Activated CD8-positive, alpha-beta T cell treated with anti-CD3 and anti-CD28 coated beads, Interleukin-2, amount 10 ng/mL, durations not matched to agents 7 days and 5 days (primary cell): ENCODE results near the gene RPRD2. TPM values are rescaled to one million over a fixed set of nuclear protein-coding genes. Genes with fewer than 3 reads are reported as not detected.
A peak's percentile ranks its signal among the peaks of the same experiment; 100 is the strongest.

ENCODE experiments used
- ATAC-seq: fragments of 150-1000 bp; cut with Tn5 transposase; one replicate; pipeline ENCODE4 v1.10.0; 2021; ENCODE audit warnings: moderate library complexity
- CTCF ChIA-PET: fragments of 350-600 bp; sonication (Branson Sonifier 250); formaldehyde crosslinking; loops from one replicate; lab custom pipeline; 2021; ENCODE audit warnings: antibody characterized with exemption; lab: Charles Lee
- POLR2A ChIA-PET: fragments of 350-600 bp; sonication (Branson Sonifier 250); formaldehyde crosslinking; loops from one replicate; lab custom pipeline; 2021; ENCODE audit warnings: antibody characterized with exemption; lab: Charles Lee
- DNase-seq: peaks from one replicate; pipeline ENCODE4 v3.0.0-alpha.2; 2020
- H3K27ac Mint-ChIP-seq: one replicate; pipeline ENCODE4 v1.8.0; 2021; ENCODE audit warnings: mild to moderate bottlenecking, mixed read lengths
- H3K27me3 Mint-ChIP-seq: one replicate; pipeline ENCODE4 v1.8.0; 2021; ENCODE audit warnings: low read depth, mixed read lengths
- H3K36me3 Mint-ChIP-seq: one replicate; pipeline ENCODE4 v1.8.0; 2021; ENCODE audit warnings: low read depth, mixed read lengths
- H3K4me1 Mint-ChIP-seq: one replicate; pipeline ENCODE4 v1.8.0; 2021; ENCODE audit warnings: low read depth, mixed read lengths
- H3K4me3 Mint-ChIP-seq: one replicate; pipeline ENCODE4 v1.8.0; 2021; ENCODE audit warnings: mild to moderate bottlenecking, mixed read lengths
- H3K9me3 Mint-ChIP-seq: one replicate; pipeline ENCODE4 v1.8.0; 2022; ENCODE audit warnings: mixed read lengths; ENCODE audit not compliant: insufficient read depth
- total RNA-seq, 2 experiments: library from RNA; stranded (reverse); gene quantifications; one replicate each; pipeline ENCODE4 v1.2.3, GENCODE V29; 2021

RPRD2 gene
- total RNA-seq, 2 experiments from 2014 or later: 29.5 to 32.5 TPM

DNA sequence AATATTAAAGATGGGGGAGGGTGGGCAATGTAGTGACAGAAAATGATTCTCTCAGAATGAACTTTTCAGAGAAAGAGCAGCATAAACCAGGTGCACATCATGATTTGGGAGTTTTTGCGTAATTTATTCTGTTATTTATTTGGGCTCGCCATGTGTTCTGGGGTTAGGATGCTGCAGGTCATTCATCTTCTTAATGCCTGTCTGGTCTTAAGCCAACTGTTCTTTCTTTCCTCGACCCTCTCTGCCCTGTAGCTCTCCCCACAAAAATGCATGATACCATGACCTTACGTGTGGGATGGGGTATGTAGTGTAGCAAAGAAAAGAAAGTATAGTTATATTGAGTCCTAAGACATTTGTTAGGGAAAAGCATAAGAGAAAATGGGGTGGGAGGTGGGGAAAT lies 110.9 kb downstream of the RPRD2 start:
- Mint-ChIP-seq H3K27me3 (peaks cover 2% of the 10 kb centered on the region), H3K9me3 (no peaks in the 10 kb centered on the region), H3K27ac (no peak overlapping the region), H3K4me3 (no peak overlapping the region), H3K4me1 (no peaks in the 10 kb centered on the region), H3K36me3 (peaks cover 30% of the 10 kb centered on the region)
- ATAC-seq (no peak), DNase-seq (no peak)
- POLR2A ChIA-PET: no interaction called here
- CTCF ChIA-PET: interaction anchor here (0.6 kb wide), 1 partner anchor 344 kb away, joined by 3 read pairs; no protein-coding TSS in a partner anchor

- ATAC-seq (no peak), DNase-seq (no peak)
- POLR2A ChIA-PET: no interaction called here
- CTCF ChIA-PET: interaction anchor here (1.6 kb wide), 1 partner anchor 14 kb away, joined by 7 read pairs; no protein-coding TSS in a partner anchor
- peaks cover 4% of the 10 kb centered on the region for H3K27me3 Mint-ChIP-seq
- H3K36me3 Mint-ChIP-seq: peaks cover 13% of the 10 kb centered on the region
- no peaks in the 10 kb centered on the region for H3K9me3 Mint-ChIP-seq
- H3K4me1 Mint-ChIP-seq: no peaks in the 10 kb centered on the region
- no peak overlapping the region for H3K27ac Mint-ChIP-seq
- H3K4me3 Mint-ChIP-seq: no peak overlapping the region
Measured at GRCh38 chr1:150476754-150477153, 112.8 kb downstream of the RPRD2 start.

DNA sequence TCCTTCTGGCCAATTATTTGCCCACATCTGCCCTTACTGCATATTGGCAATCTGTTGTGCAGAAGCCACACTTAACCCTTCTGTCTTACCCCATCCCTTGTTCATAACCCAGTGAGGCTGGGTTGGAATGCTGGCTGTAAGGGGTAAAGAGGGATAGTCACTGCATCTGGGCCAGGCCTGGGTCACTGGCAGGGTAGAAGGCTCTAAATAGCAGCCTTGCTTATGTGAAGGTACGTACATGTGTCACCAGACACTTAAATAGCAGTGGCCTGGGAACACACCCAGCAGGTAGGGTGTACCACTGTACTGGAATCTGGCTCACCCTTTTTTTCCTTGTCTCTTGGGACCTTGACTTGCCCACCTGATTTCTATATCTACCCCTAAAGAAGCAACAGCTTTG lies 113.4 kb downstream of the RPRD2 start:
- Mint-ChIP-seq H3K9me3 (no peaks in the 10 kb centered on the region), H3K4me1 (no peaks in the 10 kb centered on the region), H3K4me3 (no peak overlapping the region), H3K27me3 (peaks cover 4% of the 10 kb centered on the region), H3K36me3 (peaks cover 8% of the 10 kb centered on the region), H3K27ac (no peak overlapping the region)
- ChIA-PET CTCF (no interaction called here), POLR2A (no interaction called here)
- no peak for ATAC-seq
- DNase-seq: no peak

DNA sequence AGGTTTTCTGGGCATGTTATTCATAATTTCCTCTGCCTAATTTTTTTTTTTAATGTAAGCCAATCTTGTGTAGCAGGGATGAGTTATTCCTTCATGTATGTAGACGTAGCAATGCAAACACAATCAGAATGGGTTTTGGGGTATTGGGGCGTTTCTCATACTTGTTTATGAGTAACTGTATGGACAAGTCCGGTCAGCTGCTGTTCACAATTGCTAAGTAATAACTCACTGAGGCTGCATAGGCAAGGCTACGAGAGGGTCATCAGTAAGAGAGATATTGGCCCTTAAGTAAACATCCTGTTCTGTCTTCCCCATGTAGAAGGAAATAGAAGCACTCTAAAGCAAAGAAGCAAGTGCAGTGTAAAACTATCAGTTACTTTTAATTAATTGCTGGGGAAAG lies 113.8 kb downstream of the RPRD2 start:
- peaks cover 4% of the 10 kb centered on the region for H3K36me3 Mint-ChIP-seq
- peaks cover 4% of the 10 kb centered on the region for H3K27me3 Mint-ChIP-seq
- CTCF ChIA-PET: no interaction called here
- POLR2A ChIA-PET: no interaction called here
- DNase-seq (no peak), ATAC-seq (no peak)
- no peak overlapping the region for H3K4me3 Mint-ChIP-seq
- H3K9me3 Mint-ChIP-seq: no peaks in the 10 kb centered on the region
- H3K27ac Mint-ChIP-seq: no peak overlapping the region
- H3K4me1 Mint-ChIP-seq: no peaks in the 10 kb centered on the region

DNA sequence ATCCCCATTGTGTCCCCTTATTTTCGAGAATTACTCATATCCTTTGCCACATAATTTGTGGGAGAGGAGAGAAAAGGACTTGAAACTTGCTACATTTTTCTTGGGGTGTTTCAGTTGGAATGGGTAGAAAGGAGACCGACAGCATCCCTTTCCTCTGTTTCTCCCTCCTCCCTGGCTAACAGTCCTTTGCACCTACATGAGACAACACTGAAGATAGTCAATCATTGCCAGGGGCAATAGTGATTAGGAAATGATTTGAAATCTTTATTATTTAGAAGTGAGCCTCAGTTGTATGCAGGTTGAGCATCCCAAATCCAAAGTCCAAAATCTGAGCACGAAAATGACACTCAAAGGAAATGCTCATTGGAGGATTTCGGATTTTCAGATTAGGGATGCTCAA lies 115.4 kb downstream of the RPRD2 start:
- ChIA-PET CTCF (no interaction called here), POLR2A (no interaction called here)
- DNase-seq (no peak), ATAC-seq (no peak)
- Mint-ChIP-seq H3K27me3 (peaks cover 4% of the 10 kb centered on the region), H3K36me3 (no peaks in the 10 kb centered on the region), H3K27ac (no peak overlapping the region), H3K9me3 (no peaks in the 10 kb centered on the region), H3K4me1 (no peaks in the 10 kb centered on the region), H3K4me3 (no peak overlapping the region)

DNA sequence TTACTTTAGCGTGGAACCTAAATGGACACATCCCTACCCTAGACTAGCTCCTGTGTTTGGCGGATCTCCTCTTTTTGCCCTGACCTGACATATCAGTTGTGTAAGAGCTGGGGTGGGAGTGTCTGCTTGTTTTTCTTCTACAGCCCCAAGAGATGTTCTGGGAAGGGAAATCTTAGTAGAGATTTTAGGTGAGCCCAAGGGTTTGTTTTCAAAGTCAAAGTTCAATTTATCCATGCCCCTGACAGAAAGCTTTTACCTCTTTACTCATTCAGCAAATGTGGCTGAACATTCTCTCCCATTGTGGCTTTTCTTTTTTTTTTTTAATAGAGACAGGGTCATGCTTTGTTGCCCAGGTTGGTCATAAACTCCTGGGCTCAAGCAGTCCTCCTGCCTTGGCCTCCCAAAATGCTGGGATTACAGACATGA lies 116.0 kb downstream of the RPRD2 start:
- no peak overlapping the region for H3K27ac Mint-ChIP-seq
- no peak for ATAC-seq
- no peak for DNase-seq

DNA sequence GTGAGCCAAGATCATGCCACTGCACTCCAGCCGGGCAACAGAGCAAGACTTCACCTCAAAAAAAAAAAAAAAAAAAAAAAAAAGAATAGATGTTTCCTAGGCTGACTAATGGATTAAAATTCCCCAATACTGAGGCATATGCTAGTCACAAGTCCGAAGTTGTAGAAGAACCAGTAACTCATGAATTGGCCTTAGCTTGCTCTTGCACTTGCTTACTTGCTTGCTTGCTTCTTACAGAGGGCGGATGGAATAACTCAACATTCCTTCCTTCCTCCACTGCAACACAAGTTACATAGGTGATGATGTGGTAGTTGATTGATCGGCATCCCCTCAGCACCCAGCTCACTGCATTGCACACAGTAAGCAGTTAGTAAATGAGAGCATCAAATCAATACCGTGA lies 120.5 kb downstream of the RPRD2 start:
- Mint-ChIP-seq H3K27me3 (peaks cover 4% of the 10 kb centered on the region), H3K9me3 (no peaks in the 10 kb centered on the region), H3K4me1 (peaks cover 19% of the 10 kb centered on the region), H3K36me3 (peaks cover 4% of the 10 kb centered on the region), H3K4me3 (no peak overlapping the region), H3K27ac (no peak overlapping the region)
- DNase-seq: no peak
- CTCF ChIA-PET: interaction anchor here (1.0 kb wide), 2 partner anchors 48 to 49 kb away, joined by 3 read pairs; no protein-coding TSS in a partner anchor
- POLR2A ChIA-PET: no interaction called here
- ATAC-seq: no peak

More for the DNA sequence above, 116.0 kb downstream of the RPRD2 start:
- Mint-ChIP-seq H3K4me1 (no peaks in the 10 kb centered on the region), H3K27me3 (peaks cover 4% of the 10 kb centered on the region), H3K9me3 (no peaks in the 10 kb centered on the region), H3K36me3 (no peaks in the 10 kb centered on the region), H3K4me3 (no peak overlapping the region)
- CTCF ChIA-PET: no interaction called here
- POLR2A ChIA-PET: interaction anchor here (0.7 kb wide), 1 partner anchor 220 kb away, joined by 3 read pairs; no protein-coding TSS in a partner anchor

DNA sequence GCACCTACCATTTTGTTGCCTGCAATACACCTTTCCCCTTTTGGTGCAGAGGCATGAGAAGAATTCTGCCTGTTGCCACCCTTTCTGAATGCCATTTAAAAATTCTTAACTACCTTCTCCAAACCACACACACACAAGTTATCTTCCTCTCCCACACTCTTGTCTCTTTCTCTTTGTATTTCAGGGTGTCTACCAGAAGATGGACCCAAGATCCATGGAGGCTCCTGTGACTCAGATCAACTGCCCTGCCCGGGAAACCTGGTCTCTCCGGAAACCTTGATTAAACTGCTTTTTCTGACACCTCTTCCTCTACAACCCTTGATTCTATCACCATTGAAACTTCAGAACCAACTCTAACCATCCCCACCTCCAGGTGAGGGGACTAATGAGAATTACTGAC lies 120.9 kb downstream of the RPRD2 start:
- CTCF ChIA-PET: interaction anchor here (1.0 to 3.1 kb wide), 3 partner anchors 31 to 75 kb away, joined by 3 to 10 read pairs (median 9); partner anchors contain the start of gene FALEC
- POLR2A ChIA-PET: no interaction called here
- DNase-seq: peak; percentile 26
- Mint-ChIP-seq H3K4me3 (no peak overlapping the region), H3K9me3 (no peaks in the 10 kb centered on the region), H3K36me3 (peaks cover 4% of the 10 kb centered on the region), H3K4me1 (peaks cover 19% of the 10 kb centered on the region), H3K27ac (no peak overlapping the region), H3K27me3 (peaks cover 2% of the 10 kb centered on the region)
- no peak for ATAC-seq

GRCh38 chr1:150486966-150487762 lies 123.2 kb downstream of the RPRD2 start, which contains the start of gene TARS2:
Gene TARS2, plus strand, starts transcription at chr1:150487419. Its CDS starts 32 bp downstream, at chr1:150487451.
- POLR2A ChIA-PET: interaction anchor here (0.7 to 1.6 kb wide), 6 partner anchors 11 to 123 kb away, joined by 3 to 8 read pairs (median 4); partner anchors contain the start of genes FALEC and RPRD2
- Mint-ChIP-seq H3K36me3 (peaks cover 20% of the 10 kb centered on the region), H3K27me3 (no peaks in the 10 kb centered on the region), H3K27ac (peak within 1 kb of the TSS; percentile 95), H3K9me3 (no peaks in the 10 kb centered on the region), H3K4me1 (peaks cover 23% of the 10 kb centered on the region), H3K4me3 (peak within 1 kb of the TSS; percentile 87)
- CTCF ChIA-PET: interaction anchor here (0.6 to 3.1 kb wide), 5 partner anchors 29 to 232 kb away, joined by 3 to 10 read pairs (median 4); partner anchors contain the start of gene FALEC
- peak; percentile 100 for ATAC-seq
- DNase-seq: peak; percentile 98

- peak overlapping the region; percentile 95 for H3K27ac Mint-ChIP-seq
- peaks cover 21% of the 10 kb centered on the region for H3K36me3 Mint-ChIP-seq
- CTCF ChIA-PET: interaction anchor here (0.6 to 3.1 kb wide), 4 partner anchors 28 to 232 kb away, joined by 3 to 10 read pairs (median 4); partner anchors contain the start of gene FALEC
- ATAC-seq (no peak), DNase-seq (no peak)
- peaks cover 23% of the 10 kb centered on the region for H3K4me1 Mint-ChIP-seq
- H3K27me3 Mint-ChIP-seq: no peaks in the 10 kb centered on the region
- peak overlapping the region; percentile 87 for H3K4me3 Mint-ChIP-seq
- no peaks in the 10 kb centered on the region for H3K9me3 Mint-ChIP-seq
- POLR2A ChIA-PET: interaction anchor here (1.1 to 1.6 kb wide), 4 partner anchors 11 to 73 kb away, joined by 3 to 8 read pairs (median 6); partner anchors contain the start of gene FALEC
Measured at GRCh38 chr1:150487763-150488115, 123.8 kb downstream of the RPRD2 start.

DNA sequence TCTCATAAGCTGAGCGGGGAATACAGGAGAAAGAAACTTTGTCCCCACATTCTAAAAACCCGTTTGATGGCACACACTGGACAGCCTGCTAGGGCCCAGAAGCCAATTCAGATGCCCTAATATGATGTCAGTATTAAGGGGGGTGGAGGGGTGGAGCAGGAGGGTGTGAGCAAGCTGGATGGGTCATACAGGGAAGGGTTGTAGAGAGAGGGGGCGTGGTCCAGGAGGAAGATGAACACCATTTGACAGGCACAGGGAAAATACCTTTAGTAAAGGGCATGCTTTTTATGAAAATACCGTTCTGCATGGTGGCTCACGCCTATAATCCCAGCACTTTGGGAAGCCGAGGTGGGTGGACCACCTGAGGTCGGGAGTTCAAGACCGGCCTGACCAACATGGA lies 129.2 kb downstream of the RPRD2 start:
- Mint-ChIP-seq H3K36me3 (peaks cover 30% of the 10 kb centered on the region), H3K4me3 (no peak overlapping the region), H3K9me3 (no peaks in the 10 kb centered on the region), H3K4me1 (peaks cover 13% of the 10 kb centered on the region), H3K27me3 (no peaks in the 10 kb centered on the region), H3K27ac (no peak overlapping the region)
- CTCF ChIA-PET: no interaction called here
- POLR2A ChIA-PET: no interaction called here
- no peak for ATAC-seq
- DNase-seq: no peak

GRCh38 chr1:150498342-150498741 lies 134.4 kb downstream of the RPRD2 start:
- Mint-ChIP-seq H3K27me3 (no peaks in the 10 kb centered on the region), H3K4me1 (no peaks in the 10 kb centered on the region), H3K27ac (no peak overlapping the region), H3K9me3 (no peaks in the 10 kb centered on the region), H3K36me3 (peaks cover 27% of the 10 kb centered on the region), H3K4me3 (no peak overlapping the region)
- DNase-seq: no peak
- ChIA-PET POLR2A (interaction anchor here (2.1 kb wide), 1 partner anchor 11 kb away, joined by 7 read pairs; the partner anchor contains the start of gene TARS2), CTCF (interaction anchor here (1.2 kb wide), 1 partner anchor 34 kb away, joined by 4 read pairs; no protein-coding TSS in a partner anchor)
- no peak for ATAC-seq
